Heart right ventricle (tissue), 16 donors: Measurements from ENCODE around the gene LUC7L2. TPM values are rescaled to one million over a fixed set of nuclear protein-coding genes. Genes with fewer than 3 reads are reported as not detected.
"Not testable (repeated sequence)": the region's sequence is repeated elsewhere in the genome, so short reads cannot be mapped to it uniquely, and the experiment has no call there.

Source experiments
- ATAC-seq, 8 donors: fragments of 200-7000 bp; cut with Tn5 transposase; one replicate each; pipeline ENCODE4 v1.9.1; 2020; ENCODE audit warnings: mild to moderate bottlenecking in 8 of 8, moderate library complexity in 8 of 8, moderate number of reproducible peaks in 1 of 8
- DNase-seq, 2 donors: peaks; one replicate each; pipeline ENCODE4 v3.0.0-alpha.2; 2020
- H3K27ac ChIP-seq, 10 donors: fragments of 200-600 bp; sonication (generic) in 2 of 10; one replicate each; pipeline versions ENCODE4 v1.5.0 to v1.8.0; 2020 to 2022; ENCODE audit warnings: mild to moderate bottlenecking in 3 of 10
- H3K27me3 ChIP-seq, 7 donors: fragments of 200-600 bp; one replicate each; pipeline ENCODE4 v1.8.0; 2021 to 2022; ENCODE audit warnings: mild to moderate bottlenecking in 2 of 7
- H3K36me3 ChIP-seq, 9 donors: fragments of 200-600 bp; sonication (generic) in 1 of 9; one replicate each; pipeline versions ENCODE4 v1.5.0 to v1.8.0; 2020 to 2022; ENCODE audit warnings: mild to moderate bottlenecking in 2 of 9
- H3K4me1 ChIP-seq, 9 donors: fragments of 200-600 bp; sonication (generic) in 1 of 9; one replicate each; pipeline versions ENCODE4 v1.5.0 to v1.8.0; 2020 to 2022; ENCODE audit warnings: mild to moderate bottlenecking in 4 of 9
- H3K4me3 ChIP-seq, 10 donors: fragments of 200-600 bp; sonication (generic) in 2 of 10; one replicate each; pipeline versions ENCODE4 v1.5.0 to v1.8.0; 2020 to 2022; ENCODE audit warnings: mild to moderate bottlenecking in 7 of 10, moderate library complexity in 2 of 10
- H3K9me3 ChIP-seq, 11 donors: fragments of 200-600 bp in 10 of 11; sonication (generic) in 2 of 11; one replicate each; pipeline versions ENCODE4 v1.5.0 to v1.8.0; 2013 to 2022; ENCODE audit warnings: mild to moderate bottlenecking in 2 of 11, control low read depth in 1 of 11, moderate library complexity in 1 of 11
- CTCF ChIP-seq, 9 donors: fragments of 200-600 bp; sonication (generic) in 2 of 9; IDR thresholded peaks; one replicate each; pipeline versions ENCODE4 v1.5.0 to v1.8.0; 2021 to 2022; ENCODE audit warnings: antibody characterized with exemption in 9 of 9, mild to moderate bottlenecking in 5 of 9, moderate library complexity in 1 of 9
- WGBS, 2 donors: extraction: QIAGEN DNeasy Blood & Tissue Kit; methylation state at CpG; one replicate each; pipeline ENCODE4 v1.1.7; 2013; ENCODE audit warnings: inconsistent platforms in 1 of 2; 5-methylcytosine and 5-hydroxymethylcytosine counted together
- intact Hi-C, 10 donors: fragments of 100-400 bp; cut with DNase I; formaldehyde crosslinking; loops; one replicate each; pipeline versions ENCODE4 v1.11.1 to v1.14.2; 2022
- polyA plus RNA-seq, 2 donors: library from polyadenylated mRNA; stranded (reverse); fragments of 200-250 nt; gene quantifications; one replicate each; pipeline ENCODE4 v1.2.3, GENCODE V29; 2013
- total RNA-seq, 10 donors: library from RNA; stranded (reverse); fragmentation: NEBNext Ultra II Directional in 3 of 10; extraction: Animal tissue kit (Norgen Biotek cat#: 25700) in 3 of 10; gene quantifications; one replicate each; pipeline versions ENCODE4 v1.2.1 to v1.2.4, GENCODE V29; 2021 to 2023
- donor health status: Arrhythmogenic right ventricular cardiomyopathy.
- donor health status: ischemic (EF 13 %, LVEDD 7.1; RV severe dilation, severe dysfunction).
- donor health status: healthy with polysubstance abuse.
- donor health status: DM: no; HTN: yes; CAD: no.
- donor health status: DM: no; HTN: no; CAD: no.
- donor health status: ischemic (EF 25% LVEDD 6.9; RV normal size, moderate dysfunction).
- donor health status: ischemic (EF 25% LVEDD 5.7; RV mildly dilated, moderate dysfunction).
- donor health status: healthy.
- donor health status: DM: yes; HTN: yes; CAD: no.
- donor health status: Ischemic cardiomyopathy.
- donor health status: ischemic (EF 35%, LVEDD 5.7; RV mildly dilated, moderate dysfunction).
- donor health status: nonischemic (EF 11% LVEDD 7.7; RV severe dilation, severe dysfunction).
- donor health status: DM: yes; HTN: yes; CAD: no.
- donor health status: PGD.
- donor health status: ischemic (EF 29% LVEDD 5.4; RV normal size, mild dysfunction).
- donor health status: nonischemic (EF 23%, LVEDD 6.1; RV moderate dilation, normal function).

Gene LUC7L2
- total and polyA plus RNA-seq, 12 donors: 26.6 to 52.7 (median 47.8) TPM

- intact Hi-C loops: no loop called here
- DNase-seq (no peak), ATAC-seq (no peak)
- Histone ChIP-seq H3K36me3 (no peaks in the 10 kb centered on the region), H3K9me3 (no peaks in the 10 kb centered on the region), H3K27me3 (no peaks in the 10 kb centered on the region), H3K4me3 (no peak overlapping the region), H3K27ac (no peak overlapping the region), H3K4me1 (peaks cover 0 to 3% (median 0%) of the 10 kb centered on the region in 9 donors)
- TF ChIP-seq CTCF (IDR thresholded peaks at IDR 0.05): no peak
- WGBS, 2 donors: 97 to 98% methylated on average over 8 of the region's 8 CpGs
These were observed 96.8 kb downstream of the LUC7L2 start for GRCh38 chr7:139456511-139456910.

- peaks cover 0 to 2% (median 0%) of the 10 kb centered on the region in 7 donors for H3K27me3 ChIP-seq
- no peak overlapping the region for H3K4me3 ChIP-seq
- no peak for TF ChIP-seq CTCF (IDR thresholded peaks at IDR 0.05)
- intact Hi-C loops: no loop called here
- WGBS, 2 donors: 77 to 80% methylated on average over 15 of the region's 15 CpGs
- H3K36me3 ChIP-seq: no peaks in the 10 kb centered on the region
- H3K9me3 ChIP-seq: no peaks in the 10 kb centered on the region
- peaks cover 0 to 3% (median 0%) of the 10 kb centered on the region in 9 donors for H3K4me1 ChIP-seq
- no peak for DNase-seq
- H3K27ac ChIP-seq: no peak overlapping the region
- ATAC-seq: peak in 1 of 8 donors; percentile 47
These were observed 97.7 kb downstream of the LUC7L2 start for GRCh38 chr7:139457153-139457946.

GRCh38 chr7:139463421-139463820 is 103.7 kb downstream of the LUC7L2 start:
- H3K9me3 ChIP-seq, H3K4me3 ChIP-seq, intact Hi-C loops, ATAC-seq, H3K4me1 ChIP-seq, DNase-seq, H3K27ac ChIP-seq, H3K36me3 ChIP-seq: not testable (repeated sequence)
- H3K27me3 ChIP-seq: peaks cover 0 to 13% (median 3%) of the 10 kb centered on the region in 7 donors
- 96 to 97% methylated on average over 12 of the region's 12 CpGs for WGBS, 2 donors

GRCh38 chr7:139464511-139464910 is 104.8 kb downstream of the LUC7L2 start:
- WGBS, 2 donors: 94 to 96% methylated on average over 4 of the region's 4 CpGs
- peaks cover 0 to 13% (median 3%) of the 10 kb centered on the region in 7 donors for H3K27me3 ChIP-seq
- H3K9me3 ChIP-seq, H3K4me3 ChIP-seq, H3K27ac ChIP-seq, ATAC-seq, DNase-seq, H3K36me3 ChIP-seq, H3K4me1 ChIP-seq: not testable (repeated sequence)
- intact Hi-C loops: loop anchor here in 1 of 10 donors (1.0 kb wide), 1 partner anchor 19 kb away; the partner anchor contains the start of gene KLRG2

- H3K9me3 ChIP-seq, ATAC-seq, H3K27ac ChIP-seq, H3K4me1 ChIP-seq, DNase-seq, H3K36me3 ChIP-seq, intact Hi-C loops, H3K4me3 ChIP-seq: not testable (repeated sequence)
- WGBS, 2 donors: 98% methylated on average over 10 of the region's 10 CpGs
- peaks cover 0 to 13% (median 3%) of the 10 kb centered on the region in 7 donors for H3K27me3 ChIP-seq
These were observed 105.4 kb downstream of the LUC7L2 start for GRCh38 chr7:139465072-139465471.

- WGBS, 2 donors: 69 to 76% methylated on average over 7 of the region's 7 CpGs
- intact Hi-C loops, ATAC-seq: not testable (repeated sequence)
These were observed 108.0 kb downstream of the LUC7L2 start for GRCh38 chr7:139467729-139468128.

GRCh38 chr7:139468281-139468680 is 108.6 kb downstream of the LUC7L2 start:
- H3K4me3 ChIP-seq, H3K27me3 ChIP-seq, H3K4me1 ChIP-seq, H3K36me3 ChIP-seq, H3K27ac ChIP-seq, intact Hi-C loops, DNase-seq, ATAC-seq, H3K9me3 ChIP-seq: not testable (repeated sequence)
- WGBS, 2 donors: 75 to 81% methylated on average over 5 of the region's 5 CpGs

More at GRCh38 chr7:139467729-139468128, 108.0 kb downstream of the LUC7L2 start:
- H3K36me3 ChIP-seq, H3K27me3 ChIP-seq, DNase-seq, H3K4me3 ChIP-seq, H3K27ac ChIP-seq, H3K4me1 ChIP-seq, H3K9me3 ChIP-seq: not testable (repeated sequence)
